DND-41 (cell line): ENCODE measurements around the gene CA5B.

Source experiments
- EZH2 ChIP-seq: IDR thresholded peaks from 3 replicates; pipeline ENCODE4 v1.6.1; 2012; ENCODE audit warnings: borderline replicate concordance, low read depth, mild to moderate bottlenecking, moderate library complexity, low read length, inconsistent platforms; ENCODE audit not compliant: severe bottlenecking
- TF ChIP-seq, protein P1 (sequence below): IDR thresholded peaks from 2 replicates; pipeline ENCODE4 v1.5.1; 2012; ENCODE audit warnings: borderline replicate concordance, low read length, moderate library complexity, mild to moderate bottlenecking; ENCODE audit not compliant: poor library complexity, severe bottlenecking; ENCODE audit errors: extremely low read depth

DNA sequence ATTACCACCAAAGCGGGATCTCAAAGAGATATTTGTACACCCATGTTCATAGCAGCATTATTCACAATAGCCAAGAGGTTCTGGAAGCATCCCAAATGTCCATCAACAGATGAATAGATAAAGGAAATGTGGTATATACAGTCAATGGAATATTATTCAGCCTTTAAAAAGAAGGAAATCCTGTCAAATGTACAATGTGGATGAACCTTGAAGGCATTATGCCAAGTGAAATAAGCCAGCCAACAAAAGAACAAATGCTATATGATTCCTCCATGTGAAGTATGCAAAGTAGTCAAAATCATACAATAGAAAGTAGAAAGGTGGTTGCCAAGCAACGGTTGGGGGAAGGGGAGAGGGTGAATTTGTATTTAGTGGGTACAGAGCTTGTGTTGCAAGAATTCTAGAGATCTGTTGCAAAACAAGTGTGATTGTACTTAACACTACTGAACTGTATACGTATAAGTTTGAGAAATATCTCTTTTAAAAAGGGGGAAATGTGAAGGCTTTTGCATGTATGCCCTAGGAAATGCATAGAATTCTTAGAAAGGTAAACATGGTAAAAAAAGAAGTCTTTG is 47.2 kb downstream of the CA5B start:
- TF ChIP-seq, protein P1, sequence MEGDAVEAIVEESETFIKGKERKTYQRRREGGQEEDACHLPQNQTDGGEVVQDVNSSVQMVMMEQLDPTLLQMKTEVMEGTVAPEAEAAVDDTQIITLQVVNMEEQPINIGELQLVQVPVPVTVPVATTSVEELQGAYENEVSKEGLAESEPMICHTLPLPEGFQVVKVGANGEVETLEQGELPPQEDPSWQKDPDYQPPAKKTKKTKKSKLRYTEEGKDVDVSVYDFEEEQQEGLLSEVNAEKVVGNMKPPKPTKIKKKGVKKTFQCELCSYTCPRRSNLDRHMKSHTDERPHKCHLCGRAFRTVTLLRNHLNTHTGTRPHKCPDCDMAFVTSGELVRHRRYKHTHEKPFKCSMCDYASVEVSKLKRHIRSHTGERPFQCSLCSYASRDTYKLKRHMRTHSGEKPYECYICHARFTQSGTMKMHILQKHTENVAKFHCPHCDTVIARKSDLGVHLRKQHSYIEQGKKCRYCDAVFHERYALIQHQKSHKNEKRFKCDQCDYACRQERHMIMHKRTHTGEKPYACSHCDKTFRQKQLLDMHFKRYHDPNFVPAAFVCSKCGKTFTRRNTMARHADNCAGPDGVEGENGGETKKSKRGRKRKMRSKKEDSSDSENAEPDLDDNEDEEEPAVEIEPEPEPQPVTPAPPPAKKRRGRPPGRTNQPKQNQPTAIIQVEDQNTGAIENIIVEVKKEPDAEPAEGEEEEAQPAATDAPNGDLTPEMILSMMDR, result no peak
- no peak for TF ChIP-seq EZH2
